ENCODE measurements around the gene OR9A2.

Gene OR9A2, protein sequence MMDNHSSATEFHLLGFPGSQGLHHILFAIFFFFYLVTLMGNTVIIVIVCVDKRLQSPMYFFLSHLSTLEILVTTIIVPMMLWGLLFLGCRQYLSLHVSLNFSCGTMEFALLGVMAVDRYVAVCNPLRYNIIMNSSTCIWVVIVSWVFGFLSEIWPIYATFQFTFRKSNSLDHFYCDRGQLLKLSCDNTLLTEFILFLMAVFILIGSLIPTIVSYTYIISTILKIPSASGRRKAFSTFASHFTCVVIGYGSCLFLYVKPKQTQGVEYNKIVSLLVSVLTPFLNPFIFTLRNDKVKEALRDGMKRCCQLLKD

GRCh38 chr7:143027032-143027431 lies at the start of gene OR9A2:
TSS of gene OR9A2 (minus strand) at chr7:143027132. CDS start at chr7:143027132, 0 bp downstream.
- no peak for DNase-seq (ENCODE audit: low read depth)

GRCh38 chr7:143074141-143074540 lies 47.2 kb upstream of the OR9A2 start:
- DNase-seq (ENCODE audit: low read depth), result no peak

DNA sequence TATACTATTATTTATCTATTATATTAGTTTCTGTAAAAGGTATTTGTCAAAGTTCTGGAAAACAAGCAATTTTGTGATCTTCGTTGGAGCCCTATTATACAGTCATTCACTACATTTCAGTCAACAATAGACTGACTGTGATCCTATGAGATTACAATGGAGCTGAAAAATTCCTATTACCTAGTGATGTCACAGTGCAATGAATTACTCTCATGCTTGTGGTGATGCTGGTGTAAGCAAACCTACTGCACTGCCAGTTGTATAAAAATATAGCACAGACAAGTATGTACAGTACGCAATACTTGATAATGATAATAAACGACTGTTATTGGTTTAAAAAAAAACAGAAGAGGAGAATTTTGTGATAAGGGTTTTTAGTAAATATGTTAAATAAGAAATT lies 46.6 kb upstream of the OR9A2 start:
- DNase-seq (ENCODE audit: low read depth), result no peak

- DNase-seq (ENCODE audit: low read depth), result no peak
Observed at GRCh38 chr7:143069912-143070500, 43.1 kb upstream of the OR9A2 start.

DNA sequence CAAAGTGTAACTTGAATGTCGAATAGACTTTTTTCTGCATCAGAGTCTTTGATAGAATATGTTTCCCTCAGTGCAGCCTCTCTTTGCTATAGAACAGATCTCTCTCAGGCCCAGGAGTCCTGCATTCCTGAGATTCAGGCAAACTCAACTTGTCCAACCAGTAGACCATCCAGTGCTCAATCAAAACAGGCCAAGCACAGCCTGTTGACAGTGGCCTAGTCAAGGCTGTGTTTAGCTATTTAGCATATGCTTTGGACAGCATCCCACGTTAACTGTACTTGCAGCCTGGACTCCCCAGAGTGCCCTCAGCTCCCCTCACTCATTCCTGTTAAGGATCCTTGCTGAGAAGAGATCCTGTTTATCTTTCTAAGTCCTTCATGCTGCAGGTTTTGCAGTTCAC lies 41.5 kb upstream of the OR9A2 start:
- no peak for DNase-seq (ENCODE audit: low read depth)

- no peak for DNase-seq (ENCODE audit: low read depth)
Observed at GRCh38 chr7:143063741-143064140, 36.8 kb upstream of the OR9A2 start.

GRCh38 chr7:143055754-143056153 lies 28.8 kb upstream of the OR9A2 start:
- DNase-seq (ENCODE audit: low read depth), result no peak

DNA sequence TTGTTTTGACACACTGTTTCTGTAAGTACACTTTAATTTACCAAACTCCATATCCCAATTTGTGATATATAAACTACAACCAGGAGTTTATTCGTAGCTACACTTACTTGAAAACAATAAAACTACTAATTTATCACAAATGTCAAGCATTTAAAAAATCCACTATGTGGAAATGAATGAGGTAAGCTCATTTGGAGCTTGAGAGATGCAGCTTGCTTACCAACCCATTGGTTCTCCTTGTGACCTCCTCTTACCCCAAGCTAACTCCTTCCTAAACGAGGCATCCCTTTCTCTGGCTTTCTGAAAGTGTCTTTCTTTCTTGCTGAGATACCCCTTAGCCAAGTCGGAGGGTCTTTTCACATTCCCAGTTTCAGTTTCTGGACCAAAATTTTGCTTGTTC lies 27.7 kb upstream of the OR9A2 start:
- no peak for DNase-seq (ENCODE audit: low read depth)

- no peak for DNase-seq (ENCODE audit: low read depth)
Observed at GRCh38 chr7:143052041-143052440, 25.1 kb upstream of the OR9A2 start, which contains the start of gene OR6V1. TSS of gene OR6V1 (plus strand) at chr7:143052341. CDS start at chr7:143052341, 0 bp downstream.

- DNase-seq (ENCODE audit: low read depth), result no peak
Observed at GRCh38 chr7:143050931-143051330, 24.0 kb upstream of the OR9A2 start.

DNA sequence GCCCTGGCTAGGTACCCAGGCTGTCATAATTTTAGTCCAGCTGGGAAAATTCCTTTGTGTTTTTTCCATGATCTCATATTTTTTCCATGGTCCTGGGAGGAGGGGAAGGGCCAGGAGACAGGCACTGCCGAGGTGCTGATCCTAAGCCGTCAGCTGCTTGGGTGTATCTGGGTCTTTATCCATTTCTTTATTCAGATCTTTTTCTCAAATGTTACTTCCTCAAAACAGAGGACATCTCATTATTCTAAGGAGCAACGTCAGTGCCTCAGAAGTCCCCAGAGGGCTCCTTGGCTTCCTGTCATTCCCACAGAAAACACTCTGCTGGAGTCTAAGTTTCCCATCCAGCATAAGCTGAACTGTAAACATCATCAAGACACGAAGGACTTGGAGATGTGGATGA lies 22.4 kb upstream of the OR9A2 start:
- no peak for DNase-seq (ENCODE audit: low read depth)

GRCh38 chr7:143048827-143049226 lies 21.9 kb upstream of the OR9A2 start:
- no peak for DNase-seq (ENCODE audit: low read depth)

- DNase-seq (ENCODE audit: low read depth), result no peak
Observed at GRCh38 chr7:143047326-143047725, 20.4 kb upstream of the OR9A2 start.

GRCh38 chr7:143046426-143046851 lies 19.5 kb upstream of the OR9A2 start:
- DNase-seq (ENCODE audit: low read depth), result no peak

DNA sequence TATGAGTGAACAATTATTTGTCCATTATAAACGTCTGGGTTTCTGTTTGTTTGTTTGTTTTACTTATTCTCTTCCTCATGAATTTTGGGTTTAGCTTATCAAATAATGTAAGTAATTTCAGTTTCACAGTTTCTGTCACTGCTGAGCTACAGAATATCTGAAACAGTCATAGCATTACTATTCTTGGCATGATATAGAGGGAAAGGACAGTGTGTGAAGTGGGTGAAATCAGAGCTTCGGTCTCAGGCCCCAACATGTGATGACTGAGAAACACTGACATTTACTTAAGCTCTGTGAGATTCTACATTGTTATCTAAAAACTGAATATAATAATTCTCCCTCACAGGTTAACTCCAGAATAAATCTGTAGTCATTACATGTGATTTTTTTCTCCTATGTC lies 16.5 kb upstream of the OR9A2 start:
- no peak for DNase-seq (ENCODE audit: low read depth)

- DNase-seq (ENCODE audit: low read depth), result no peak
Observed at GRCh38 chr7:143042790-143043271, 15.9 kb upstream of the OR9A2 start.

GRCh38 chr7:143042159-143042789 lies 15.3 kb upstream of the OR9A2 start:
- DNase-seq (ENCODE audit: low read depth), result no peak

DNA sequence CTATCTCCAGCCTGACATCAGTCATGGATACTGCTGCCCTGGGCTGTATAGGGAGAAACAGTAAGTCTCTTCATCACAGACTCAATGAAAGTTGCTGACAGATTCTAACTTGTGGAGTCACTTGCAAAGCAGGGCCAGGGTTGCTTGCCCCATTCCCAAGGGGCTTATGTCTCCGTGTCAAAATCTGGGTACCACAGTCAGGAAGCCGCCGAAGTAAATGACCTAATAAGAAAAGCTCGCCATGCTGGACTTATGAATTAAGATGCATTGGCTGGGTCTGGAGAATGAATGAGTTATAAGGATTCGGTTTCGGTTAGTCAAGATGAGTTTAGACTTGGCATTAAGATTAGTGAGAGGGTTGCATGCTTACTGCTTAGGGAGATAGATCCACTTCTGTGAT lies 14.4 kb upstream of the OR9A2 start:
- DNase-seq (ENCODE audit: low read depth), result no peak

DNA sequence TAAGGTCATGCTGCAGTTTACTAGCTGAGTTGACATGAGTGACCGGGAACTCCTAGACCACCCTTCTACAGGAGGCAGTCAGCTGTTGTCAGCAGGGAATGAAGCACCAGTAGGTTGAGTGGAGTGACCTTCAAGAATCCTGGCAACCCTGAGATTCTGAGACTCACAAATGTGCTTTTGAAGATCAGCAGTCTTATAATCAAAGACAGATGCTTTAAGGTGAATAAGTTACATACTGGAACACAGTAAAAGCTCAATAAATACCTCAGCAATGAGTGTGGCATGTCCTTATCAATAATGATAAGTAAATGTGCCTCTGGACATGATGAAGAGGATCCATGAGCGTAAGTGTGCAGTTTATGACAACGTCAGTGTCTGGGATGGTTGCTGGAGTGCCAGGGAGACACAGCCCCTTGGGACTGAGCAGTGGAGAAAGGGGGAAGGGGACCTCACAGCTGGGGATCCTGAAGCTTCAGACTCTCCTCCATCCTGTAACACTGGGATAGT lies 13.3 kb upstream of the OR9A2 start:
- no peak for DNase-seq (ENCODE audit: low read depth)

- DNase-seq (ENCODE audit: low read depth), result no peak
Observed at GRCh38 chr7:143038635-143039034, 11.7 kb upstream of the OR9A2 start.

GRCh38 chr7:143027683-143028082 lies 751 bp upstream of the OR9A2 start:
- no peak for DNase-seq (ENCODE audit: low read depth)

DNA sequence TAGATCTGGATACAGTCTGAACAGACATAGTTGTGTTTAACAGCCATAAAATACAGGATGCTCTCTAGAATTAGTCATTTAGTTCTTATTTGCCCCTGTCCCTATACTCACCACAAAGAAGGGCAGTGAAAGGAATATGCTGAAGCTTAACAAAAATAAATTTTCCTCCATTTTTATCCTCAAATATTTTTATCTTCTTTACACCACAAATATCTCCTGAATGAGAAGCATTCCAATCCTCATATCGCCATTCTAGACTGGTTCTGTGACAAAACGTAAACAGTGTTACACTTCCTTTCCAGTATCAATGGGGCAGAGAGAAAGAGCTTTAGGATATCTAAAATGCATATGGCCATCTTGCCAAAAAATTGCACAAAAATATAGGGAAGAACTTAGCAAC lies 1.6 kb downstream of the OR9A2 start:
- DNase-seq (ENCODE audit: low read depth), result no peak

GRCh38 chr7:143023047-143023446 lies 3.9 kb downstream of the OR9A2 start:
- DNase-seq (ENCODE audit: low read depth), result no peak
